22Rv1 (cell line): ENCODE measurements around the gene NT5C.

Experiments
- H3K27ac ChIP-seq: fragments of 450-650 bp; 2 replicates; pipeline ENCODE4 v1.5.1; 2017
- CTCF ChIP-seq: fragments of 450-650 bp; IDR thresholded peaks from 2 replicates; pipeline ENCODE4 v1.5.1; 2017; ENCODE audit warnings: mild to moderate bottlenecking
- ZFX ChIP-seq: fragments of 450-650 bp; IDR thresholded peaks from 2 replicates; pipeline ENCODE4 v1.6.1; 2017; ENCODE audit warnings: antibody characterized with exemption, borderline replicate concordance

Gene NT5C

GRCh38 chr17:75124819-75125162, 6.8 kb downstream of the NT5C start:
- no peak for TF ChIP-seq CTCF
- TF ChIP-seq ZFX: no peak
- peak overlapping the region; percentile 77 for H3K27ac ChIP-seq

- H3K27ac ChIP-seq: peak overlapping the region; percentile 77
- TF ChIP-seq CTCF (0 out of 2 replicates have a peak, but pooled peaks have one; percentile 9), ZFX (no peak)
These were observed 7.3 kb downstream of the NT5C start for GRCh38 chr17:75124041-75124818.

- no peak overlapping the region for H3K27ac ChIP-seq
These were observed 13.2 kb downstream of the NT5C start for GRCh38 chr17:75118307-75118706.

GRCh38 chr17:75116737-75117136, 14.8 kb downstream of the NT5C start:
- H3K27ac ChIP-seq: no peak overlapping the region
- TF ChIP-seq CTCF (no peak), ZFX (no peak)

More at GRCh38 chr17:75118307-75118706, 13.2 kb downstream of the NT5C start:
- TF ChIP-seq CTCF (no peak), ZFX (no peak)

GRCh38 chr17:75115555-75115954, 16.0 kb downstream of the NT5C start:
- TF ChIP-seq CTCF: no peak
- H3K27ac ChIP-seq: no peak overlapping the region

- TF ChIP-seq ZFX: no peak
- no peak for TF ChIP-seq CTCF
- 0 out of 2 replicates have a peak overlapping the region, but pooled peaks have one; percentile 3 for H3K27ac ChIP-seq
These were observed 16.8 kb downstream of the NT5C start for GRCh38 chr17:75114552-75115314.
